Esophagus squamous epithelium (tissue), 4 donors: ENCODE data around the gene WDR86.

Experiments used
- POLR2A ChIP-seq, 4 donors: fragments of 450-650 bp; IDR thresholded peaks; one replicate each; pipeline ENCODE4 v1.6.1; 2017; ENCODE audit warnings: antibody characterized with exemption in 4 of 4, mild to moderate bottlenecking in 4 of 4, moderate library complexity in 3 of 4
- TF ChIP-seq, protein P1 (sequence below), 6 experiments: fragments of 450-650 bp in 4 of 6; fragments of 200-600 bp in 2 of 6; sonication (generic) in 2 of 6; IDR thresholded peaks; one replicate each; pipeline ENCODE4 v1.5.1; 2016 to 2019; ENCODE audit warnings: antibody characterized with exemption in 6 of 6, mild to moderate bottlenecking in 4 of 6, moderate library complexity in 4 of 6

DNA sequence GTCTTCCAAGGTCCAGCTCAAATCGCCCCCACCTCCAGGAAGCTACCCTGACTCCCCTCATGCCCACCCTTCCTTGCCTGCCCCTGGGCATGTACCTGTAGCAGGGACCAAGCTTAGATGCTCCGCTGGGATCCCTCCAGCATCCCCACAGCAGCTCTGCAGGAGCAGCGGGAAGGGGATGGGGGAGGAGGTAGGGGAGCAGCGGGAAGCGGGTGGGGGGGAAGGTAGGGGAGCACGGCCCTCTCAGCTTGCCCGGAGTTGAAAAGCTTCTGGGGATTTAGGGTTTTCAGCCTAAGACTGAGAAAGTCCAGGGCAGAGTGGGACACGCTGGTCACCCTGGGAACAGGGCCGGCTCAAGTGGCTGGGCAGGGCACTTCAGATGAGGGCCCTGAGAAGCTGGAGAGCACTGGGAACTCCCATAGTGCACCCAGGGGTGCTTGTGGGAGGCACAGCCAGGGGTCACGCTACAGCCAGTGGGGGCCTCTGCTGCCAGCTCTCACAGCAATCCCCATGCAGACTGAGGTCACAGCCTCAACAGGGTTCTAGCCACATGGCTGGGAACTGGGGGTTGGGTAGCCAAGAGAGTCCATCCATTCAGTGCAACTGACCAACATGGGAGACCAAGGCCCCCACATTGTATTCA lies 13.4 kb downstream of the WDR86 start:
- TF ChIP-seq, protein P1, sequence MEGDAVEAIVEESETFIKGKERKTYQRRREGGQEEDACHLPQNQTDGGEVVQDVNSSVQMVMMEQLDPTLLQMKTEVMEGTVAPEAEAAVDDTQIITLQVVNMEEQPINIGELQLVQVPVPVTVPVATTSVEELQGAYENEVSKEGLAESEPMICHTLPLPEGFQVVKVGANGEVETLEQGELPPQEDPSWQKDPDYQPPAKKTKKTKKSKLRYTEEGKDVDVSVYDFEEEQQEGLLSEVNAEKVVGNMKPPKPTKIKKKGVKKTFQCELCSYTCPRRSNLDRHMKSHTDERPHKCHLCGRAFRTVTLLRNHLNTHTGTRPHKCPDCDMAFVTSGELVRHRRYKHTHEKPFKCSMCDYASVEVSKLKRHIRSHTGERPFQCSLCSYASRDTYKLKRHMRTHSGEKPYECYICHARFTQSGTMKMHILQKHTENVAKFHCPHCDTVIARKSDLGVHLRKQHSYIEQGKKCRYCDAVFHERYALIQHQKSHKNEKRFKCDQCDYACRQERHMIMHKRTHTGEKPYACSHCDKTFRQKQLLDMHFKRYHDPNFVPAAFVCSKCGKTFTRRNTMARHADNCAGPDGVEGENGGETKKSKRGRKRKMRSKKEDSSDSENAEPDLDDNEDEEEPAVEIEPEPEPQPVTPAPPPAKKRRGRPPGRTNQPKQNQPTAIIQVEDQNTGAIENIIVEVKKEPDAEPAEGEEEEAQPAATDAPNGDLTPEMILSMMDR (IDR thresholded peaks at IDR 0.05), result no peak
- TF ChIP-seq POLR2A (IDR thresholded peaks at IDR 0.05), result no peak
